ENCODE measurements around the gene CYP21A2. TPM values are rescaled to one million over a fixed set of nuclear protein-coding genes. Genes with fewer than 3 reads are reported as not detected.

CYP21A2 gene
- total RNA-seq, 4 donors from 2014 or later = 0.57 TPM; not detected in 3

DNA sequence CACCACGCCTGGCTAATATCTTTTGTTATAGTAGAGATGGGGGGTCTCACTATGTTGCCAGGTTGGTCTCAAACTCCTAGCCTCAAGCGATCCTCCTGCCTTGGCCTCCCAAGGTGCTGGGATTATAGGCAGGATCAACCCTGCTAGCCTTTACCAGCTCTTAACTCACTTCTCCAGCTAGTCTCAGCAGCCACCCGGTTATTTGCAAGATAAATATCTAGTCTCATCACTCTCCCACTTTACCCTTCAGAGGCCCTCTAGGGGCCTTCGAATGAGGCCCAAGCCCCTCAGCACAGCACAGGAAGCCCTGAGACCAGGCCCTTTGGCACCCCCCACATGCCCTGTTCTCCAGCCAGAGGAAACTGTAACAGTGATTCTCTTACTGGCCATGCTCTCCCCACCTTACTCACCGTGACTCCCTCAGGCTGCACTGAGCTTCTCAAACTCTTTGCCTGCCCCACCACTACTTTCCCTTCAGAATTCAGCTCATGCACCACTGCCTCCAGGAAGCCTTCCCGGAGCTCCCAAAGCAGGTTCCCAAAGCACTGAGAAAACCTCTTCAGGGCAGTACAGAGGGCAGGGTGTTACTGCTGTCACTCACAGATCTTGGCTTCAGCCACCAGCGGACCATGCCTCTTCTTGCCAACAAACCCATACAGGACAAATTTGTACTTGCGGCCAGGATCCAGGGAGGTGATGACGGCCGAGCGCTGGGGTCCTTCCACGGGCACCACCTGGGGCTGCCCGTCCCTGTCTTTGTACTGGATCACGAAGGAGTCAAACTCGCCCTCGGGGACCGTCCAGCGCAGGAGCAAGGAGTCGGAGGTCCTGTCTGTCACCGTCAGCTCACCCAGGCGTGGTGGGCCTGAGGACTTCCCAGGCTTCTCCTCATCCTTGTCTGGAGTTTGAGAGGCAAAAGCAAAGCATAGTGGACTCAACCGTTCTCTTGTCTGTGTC, 45.9 kb downstream of the CYP21A2 start:
- TF ChIP-seq, protein P1, sequence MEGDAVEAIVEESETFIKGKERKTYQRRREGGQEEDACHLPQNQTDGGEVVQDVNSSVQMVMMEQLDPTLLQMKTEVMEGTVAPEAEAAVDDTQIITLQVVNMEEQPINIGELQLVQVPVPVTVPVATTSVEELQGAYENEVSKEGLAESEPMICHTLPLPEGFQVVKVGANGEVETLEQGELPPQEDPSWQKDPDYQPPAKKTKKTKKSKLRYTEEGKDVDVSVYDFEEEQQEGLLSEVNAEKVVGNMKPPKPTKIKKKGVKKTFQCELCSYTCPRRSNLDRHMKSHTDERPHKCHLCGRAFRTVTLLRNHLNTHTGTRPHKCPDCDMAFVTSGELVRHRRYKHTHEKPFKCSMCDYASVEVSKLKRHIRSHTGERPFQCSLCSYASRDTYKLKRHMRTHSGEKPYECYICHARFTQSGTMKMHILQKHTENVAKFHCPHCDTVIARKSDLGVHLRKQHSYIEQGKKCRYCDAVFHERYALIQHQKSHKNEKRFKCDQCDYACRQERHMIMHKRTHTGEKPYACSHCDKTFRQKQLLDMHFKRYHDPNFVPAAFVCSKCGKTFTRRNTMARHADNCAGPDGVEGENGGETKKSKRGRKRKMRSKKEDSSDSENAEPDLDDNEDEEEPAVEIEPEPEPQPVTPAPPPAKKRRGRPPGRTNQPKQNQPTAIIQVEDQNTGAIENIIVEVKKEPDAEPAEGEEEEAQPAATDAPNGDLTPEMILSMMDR (IDR thresholded peaks at IDR 0.05; ENCODE audit: low read depth) = no peak

DNA sequence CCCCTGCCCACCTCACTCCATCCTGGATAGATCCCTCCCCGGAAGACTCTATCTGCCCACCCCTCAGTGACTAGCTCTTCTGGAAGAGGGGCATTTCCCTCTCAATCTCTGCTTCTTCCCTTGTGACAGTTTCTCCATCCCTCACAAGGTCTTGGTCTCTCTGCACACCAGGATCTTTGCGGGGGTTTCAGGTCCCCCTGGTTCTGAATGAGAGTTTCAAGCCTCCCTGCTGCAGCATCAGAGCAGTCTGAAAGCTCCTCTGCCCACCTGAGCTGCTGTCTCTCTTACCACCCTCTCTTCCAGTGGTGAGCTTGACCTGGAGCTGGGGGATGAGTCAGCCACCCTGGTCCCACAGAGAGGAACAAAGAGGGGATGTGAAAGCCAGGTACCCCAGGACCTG, 46.6 kb downstream of the CYP21A2 start:
- TF ChIP-seq, protein P1 (IDR thresholded peaks at IDR 0.05; ENCODE audit: low read depth) = no peak

DNA sequence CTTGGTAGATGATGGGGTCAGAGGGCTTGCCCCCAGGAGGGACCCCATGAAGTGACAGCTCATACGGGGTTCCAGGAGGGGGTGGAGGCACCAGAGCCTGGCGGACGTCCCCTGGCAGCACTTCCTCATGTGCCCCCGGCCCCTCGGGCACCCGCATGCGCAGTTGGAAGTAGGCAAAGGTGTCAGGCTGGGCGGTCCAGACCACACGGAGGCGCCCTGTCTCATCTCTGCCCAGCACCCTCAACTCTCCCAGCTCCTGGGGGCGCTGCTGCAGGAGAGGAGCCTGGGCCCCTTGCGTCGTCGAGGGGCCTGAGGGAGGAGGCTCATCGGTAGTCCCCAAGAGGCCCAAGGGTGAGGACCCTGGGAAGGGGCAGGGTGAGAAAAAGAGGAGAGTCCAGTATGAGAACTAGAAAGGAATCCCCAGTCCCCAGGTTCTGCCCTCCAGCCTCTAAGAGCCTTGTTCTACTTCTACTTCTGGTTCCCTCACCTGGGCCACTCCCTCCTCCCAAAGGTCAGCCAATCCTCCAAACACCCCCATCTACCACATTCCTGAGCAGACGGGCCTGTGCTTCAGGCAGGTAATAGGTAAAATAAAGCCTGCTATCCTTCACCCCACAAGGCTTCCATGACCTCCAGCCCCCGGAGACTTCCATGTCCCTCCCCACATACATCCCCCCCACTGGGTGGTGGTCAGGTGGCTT, 47.7 kb downstream of the CYP21A2 start:
- TF ChIP-seq, protein P1 (IDR thresholded peaks at IDR 0.05; ENCODE audit: low read depth) = no peak

DNA sequence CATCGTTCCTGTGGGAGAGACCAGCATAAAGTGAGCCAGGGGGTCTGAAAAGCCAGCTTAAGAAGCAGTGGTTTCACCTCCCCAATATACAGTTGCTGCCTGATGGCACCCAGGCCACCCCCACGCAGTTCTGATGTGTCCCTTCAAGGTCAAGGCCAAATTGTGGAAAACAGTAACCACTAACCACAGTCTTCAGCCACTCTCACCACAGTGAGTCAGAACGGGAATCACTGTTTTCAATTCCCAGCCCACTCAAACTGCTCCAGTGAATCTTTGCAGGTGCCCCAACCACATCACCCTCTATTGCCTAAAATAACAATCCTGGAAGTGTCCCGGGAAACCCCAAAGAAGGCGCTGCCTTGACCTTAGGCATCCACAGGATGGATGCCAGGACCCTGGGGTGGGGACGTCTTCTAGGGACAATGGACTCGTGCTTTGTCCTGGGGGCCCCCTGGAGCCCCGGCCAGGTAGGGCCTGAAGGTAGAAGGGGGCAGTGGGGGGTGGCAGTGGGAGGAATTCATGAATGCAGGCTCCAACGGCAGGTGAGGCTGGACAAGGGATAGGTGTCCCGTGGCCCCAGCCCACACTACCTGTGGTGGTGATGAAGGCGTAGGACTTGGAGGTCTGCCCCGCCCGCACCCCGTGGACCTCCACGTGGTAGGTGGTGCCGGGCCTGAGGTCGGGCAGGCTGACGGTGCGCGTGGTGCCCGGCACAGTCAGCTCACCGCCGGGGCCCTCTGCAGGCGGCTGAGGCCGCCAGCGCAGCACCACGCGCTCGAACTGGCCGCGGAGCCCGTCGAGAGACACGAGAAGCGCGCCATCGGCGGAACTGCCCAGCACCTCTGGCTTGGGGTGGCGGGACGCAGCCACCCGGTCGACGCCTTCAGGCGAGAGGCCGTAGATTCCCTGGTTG, 48.7 kb downstream of the CYP21A2 start:
- TF ChIP-seq, protein P1 (IDR thresholded peaks at IDR 0.05; ENCODE audit: low read depth) = no peak

DNA sequence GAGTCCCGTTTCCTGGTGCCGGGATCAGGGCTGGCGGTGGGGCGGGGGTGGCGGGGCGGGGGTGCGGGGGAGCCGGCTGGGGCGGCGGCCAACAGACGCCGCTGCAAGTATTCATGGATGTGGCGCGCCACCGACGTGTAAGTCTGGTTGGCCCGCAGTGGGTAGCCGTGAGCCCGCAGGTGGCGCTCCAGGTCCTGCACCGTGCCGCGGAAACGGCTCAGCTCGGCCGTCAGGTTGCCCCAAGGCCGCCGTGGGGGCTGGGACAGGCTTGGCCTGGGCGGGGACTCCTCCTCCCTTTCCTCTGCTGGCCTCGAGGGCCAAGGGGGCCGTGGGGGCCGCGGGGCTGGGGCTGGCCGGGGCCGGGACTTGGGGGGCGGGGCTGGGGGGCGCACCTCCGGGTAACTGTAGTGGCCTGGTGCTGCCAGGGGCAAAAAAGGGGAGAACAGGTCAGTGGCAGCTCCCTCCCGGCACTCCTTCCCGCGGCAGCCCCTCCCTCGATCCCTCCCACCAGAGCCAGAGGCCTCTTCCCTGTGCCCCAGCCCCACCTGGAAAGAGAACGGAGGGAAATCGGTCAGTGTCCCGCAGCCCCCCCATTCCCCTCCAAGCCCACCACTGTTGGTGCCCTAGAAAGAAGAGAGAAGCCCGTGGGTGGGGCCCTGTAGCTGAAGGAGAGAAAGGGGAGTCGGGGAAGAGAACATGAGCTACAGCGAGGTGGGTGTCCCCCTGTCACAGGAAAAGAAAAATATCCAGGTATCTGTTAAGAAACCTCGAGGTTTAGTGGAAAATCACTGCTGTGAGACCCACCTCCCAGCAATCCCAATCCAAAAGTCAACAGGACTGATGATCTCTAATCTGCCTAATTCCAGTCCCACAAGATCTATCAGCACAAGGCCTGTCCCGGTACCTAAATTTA, 49.6 kb downstream of the CYP21A2 start:
- TF ChIP-seq, protein P1 (IDR thresholded peaks at IDR 0.05; ENCODE audit: low read depth) = no peak

DNA sequence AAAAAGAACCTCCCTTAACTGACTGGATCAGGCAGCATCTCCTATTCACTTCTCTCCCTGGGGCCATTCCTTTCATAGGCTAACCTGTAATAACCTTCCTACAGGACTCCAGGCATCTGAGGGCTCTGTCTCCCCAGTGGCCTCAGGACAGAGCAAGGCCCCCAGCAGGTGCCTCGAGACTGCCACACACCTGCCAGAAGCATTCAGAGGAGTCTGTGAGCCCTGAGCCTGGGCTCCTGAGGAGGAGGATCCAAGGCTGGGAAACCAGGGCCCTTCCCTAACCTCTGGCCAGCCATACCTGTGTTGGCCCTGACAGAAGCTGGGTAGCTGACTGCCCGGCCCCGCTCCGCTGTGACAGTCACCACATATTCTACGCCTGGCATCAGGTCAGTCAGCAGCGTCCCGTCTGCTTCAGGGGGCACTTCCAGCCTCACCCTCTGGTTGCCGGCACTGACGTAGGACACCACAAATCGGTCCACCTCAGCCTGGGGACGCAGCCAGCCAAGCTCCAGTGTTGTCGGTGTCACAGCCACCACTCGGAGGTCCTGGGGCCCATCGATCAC, 50.4 kb downstream of the CYP21A2 start:
- TF ChIP-seq, protein P1 (IDR thresholded peaks at IDR 0.05; ENCODE audit: low read depth) = no peak

All from subcutaneous adipose tissue (tissue), 4 donors.